HepG2 (cell line): Measurements from ENCODE around the gene CIB1. TPM values are rescaled to one million over a fixed set of nuclear protein-coding genes. Genes with fewer than 3 reads are reported as not detected.

Source experiments
- ARHGAP35 ChIP-seq: sonication (generic); formaldehyde crosslinking; IDR thresholded peaks from 2 replicates; pipeline ENCODE4 v1.9.0; 2022; ENCODE audit warnings: mild to moderate bottlenecking, inconsistent platforms, moderate library complexity, missing genetic modification reagents, borderline replicate concordance
- ATF7-NPFF ChIP-seq: sonication (generic); formaldehyde crosslinking; IDR thresholded peaks from 2 replicates; pipeline ENCODE4 v1.8.1; 2023; ENCODE audit warnings: mild to moderate bottlenecking, low read depth, missing genetic modification reagents, moderate library complexity
- ATRX ChIP-seq: sonication (generic); formaldehyde crosslinking; IDR thresholded peaks from 2 replicates; pipeline ENCODE4 v1.4.0; 2020; ENCODE audit warnings: missing genetic modification reagents, borderline replicate concordance
- CAMTA2 ChIP-seq: sonication (generic); formaldehyde crosslinking; IDR thresholded peaks from 2 replicates; pipeline ENCODE4 v1.4.0; 2020; ENCODE audit warnings: mild to moderate bottlenecking, missing genetic modification reagents, borderline replicate concordance
- ELF4 ChIP-seq: sonication (generic); formaldehyde crosslinking; IDR thresholded peaks from 2 replicates; pipeline ENCODE4 v1.5.0; 2020; ENCODE audit warnings: missing genetic modification reagents, mild to moderate bottlenecking, moderate library complexity, borderline replicate concordance
- FOSL2 ChIP-seq: sonication (generic); formaldehyde crosslinking; IDR thresholded peaks from 2 replicates; pipeline ENCODE4 v1.4.0; 2020; ENCODE audit warnings: missing genetic modification reagents
- HNRNPUL1 ChIP-seq: fragments of 200-400 bp; formaldehyde crosslinking; IDR thresholded peaks from 2 replicates; pipeline ENCODE4 v1.6.1; 2017; ENCODE audit warnings: low read depth, mild to moderate bottlenecking, low read length, moderate library complexity
- KDM1A ChIP-seq: IDR thresholded peaks from 2 replicates; pipeline ENCODE4 v1.6.1; 2016; ENCODE audit warnings: missing compliant biosample characterization
- KDM4B ChIP-seq: sonication (generic); formaldehyde crosslinking; IDR thresholded peaks from 2 replicates; pipeline ENCODE4 v1.4.0; 2020; ENCODE audit warnings: missing genetic modification reagents
- LCORL ChIP-seq, 2 experiments: fragments of 450-650 bp in 1 of 2; sonication (generic) in 1 of 2; formaldehyde crosslinking in 1 of 2; IDR thresholded peaks; 2 replicates each; pipeline versions ENCODE4 v1.5.0 to v1.6.1; 2017 to 2020; ENCODE audit warnings: antibody characterized with exemption in 1 of 2, missing genetic modification reagents in 1 of 2
- PLRG1 ChIP-seq: fragments of 450-650 bp; conservative IDR thresholded peaks from 2 replicates; pipeline ENCODE4 v1.6.1; 2016
- PRMT3 ChIP-seq: sonication (generic); formaldehyde crosslinking; IDR thresholded peaks from 2 replicates; pipeline ENCODE4 v1.8.1; 2022; ENCODE audit warnings: low read depth, mild to moderate bottlenecking, moderate library complexity, missing genetic modification reagents, borderline replicate concordance
- SCMH1 ChIP-seq: sonication (generic); formaldehyde crosslinking; IDR thresholded peaks from 2 replicates; pipeline ENCODE4 v1.9.0; 2021; ENCODE audit warnings: missing genetic modification reagents, mild to moderate bottlenecking, borderline replicate concordance
- SOX6 ChIP-seq, 2 experiments: fragments of 450-650 bp in 1 of 2; sonication (generic) in 1 of 2; formaldehyde crosslinking in 1 of 2; IDR thresholded peaks; 2 replicates each; pipeline versions ENCODE4 v1.4.0 to v1.6.1; 2017 to 2020; ENCODE audit warnings: antibody characterized with exemption in 1 of 2, mild to moderate bottlenecking in 1 of 2, missing genetic modification reagents in 1 of 2
- TBL1XR1 ChIP-seq: fragments of 150-350 bp; IDR thresholded peaks from 2 replicates; pipeline ENCODE4 v1.6.1; 2014; ENCODE audit warnings: borderline replicate concordance, low read length; ENCODE audit not compliant: partially characterized antibody
- ZFP62 ChIP-seq: sonication (generic); formaldehyde crosslinking; IDR thresholded peaks from 2 replicates; pipeline ENCODE4 v1.4.0; 2020; ENCODE audit warnings: missing genetic modification reagents
- ZNF136 ChIP-seq: sonication (generic); formaldehyde crosslinking; IDR thresholded peaks from 2 replicates; pipeline ENCODE4 v1.8.1; 2022; ENCODE audit warnings: low read depth, mild to moderate bottlenecking, moderate library complexity, missing genetic modification reagents
- ZNF253 ChIP-seq: sonication (generic); formaldehyde crosslinking; IDR thresholded peaks from 2 replicates; pipeline ENCODE4 v1.8.0; 2022; ENCODE audit warnings: mild to moderate bottlenecking, missing genetic modification reagents, borderline replicate concordance
- ZNF335 ChIP-seq: sonication (generic); formaldehyde crosslinking; IDR thresholded peaks from 2 replicates; pipeline ENCODE4 v1.4.0; 2020; ENCODE audit warnings: missing genetic modification reagents
- ZNF558 ChIP-seq: sonication (generic); formaldehyde crosslinking; IDR thresholded peaks from 2 replicates; pipeline ENCODE4 v1.9.0; 2022; ENCODE audit warnings: mild to moderate bottlenecking, missing genetic modification reagents, borderline replicate concordance
- ZSCAN25 ChIP-seq: sonication (generic); formaldehyde crosslinking; IDR thresholded peaks from 2 replicates; pipeline ENCODE4 v1.8.0; 2022; ENCODE audit warnings: mild to moderate bottlenecking, missing genetic modification reagents
- polyA plus RNA-seq, 8 experiments: library from polyadenylated mRNA; depleted of rRNA in 3 of 8; stranded (reverse) in 7 of 8; unstranded in 1 of 8; fragments of >200 nt; fragmentation: Illumina TruSeq in 4 of 8; extraction: Trizol in 4 of 8; gene quantifications; 2 replicates each; pipeline versions ENCODE4 v1.2.1 to v1.2.3, GENCODE V29; 2011 to 2016; ENCODE audit warnings: low read depth in 4 of 8, missing spikeins in 1 of 8, mixed read lengths in 1 of 8; ENCODE audit not compliant: insufficient read depth in 1 of 8
- total RNA-seq, 5 experiments: library from RNA; depleted of rRNA; stranded (reverse); fragments of >200 nt; fragmentation: Illumina TruSeq; extraction: Trizol; gene quantifications; 2 replicates each; pipeline ENCODE4 v1.2.3, GENCODE V29; 2016; ENCODE audit warnings: low read depth in 1 of 5
- TF ChIP-seq, protein P1 (sequence below): sonication (generic); formaldehyde crosslinking; IDR thresholded peaks from 2 replicates; pipeline ENCODE4 v1.8.1; 2023; ENCODE audit warnings: mild to moderate bottlenecking, missing genetic modification reagents
- TF ChIP-seq, protein P2 (sequence below): IDR thresholded peaks from 2 replicates; pipeline ENCODE4 v1.4.0; 2020; ENCODE audit warnings: mild to moderate bottlenecking, missing genetic modification reagents

The CIB1 gene
- total and polyA plus RNA-seq, 2 of the 13 experiments (the other 11 are each of a cell fraction or from before 2014, with no cell fraction given): 38.7 to 72.7 TPM

DNA sequence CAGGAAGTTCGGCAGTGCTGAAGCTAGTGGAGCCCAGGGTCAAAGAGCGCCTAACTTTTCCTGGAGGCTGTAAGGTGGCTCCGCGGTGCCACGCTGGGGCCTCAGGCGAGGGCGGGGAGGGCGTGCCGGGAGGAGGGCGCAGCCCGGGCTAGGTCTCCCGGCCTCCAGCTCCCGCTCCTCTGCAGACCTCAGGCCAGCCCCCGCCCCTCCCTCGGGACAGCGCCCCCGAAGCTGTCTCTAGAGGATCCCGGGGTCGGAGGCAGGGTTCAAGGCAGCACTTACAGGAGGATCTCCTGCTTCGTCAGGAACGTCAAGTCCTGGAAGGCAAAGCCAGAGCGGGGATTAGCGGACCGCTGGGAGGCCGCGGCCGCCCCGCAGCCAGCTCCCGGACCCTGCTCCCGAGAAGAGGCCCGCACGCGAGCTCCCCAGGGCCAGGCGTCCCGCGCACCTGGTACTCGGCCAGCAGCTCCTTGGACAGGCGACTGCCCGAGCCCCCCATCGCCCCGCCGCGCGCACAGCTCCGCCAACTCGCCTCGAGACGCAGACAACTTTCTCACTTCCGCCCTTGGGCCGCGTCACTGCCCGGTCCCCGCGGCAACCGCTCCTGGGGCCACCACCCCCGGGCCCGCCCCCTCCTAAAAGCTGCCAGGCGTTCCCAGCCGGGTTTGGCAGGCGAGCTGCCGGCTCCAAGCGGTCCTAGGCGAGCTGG lies at the start of gene CIB1 (continued):
- TF ChIP-seq, protein P1, sequence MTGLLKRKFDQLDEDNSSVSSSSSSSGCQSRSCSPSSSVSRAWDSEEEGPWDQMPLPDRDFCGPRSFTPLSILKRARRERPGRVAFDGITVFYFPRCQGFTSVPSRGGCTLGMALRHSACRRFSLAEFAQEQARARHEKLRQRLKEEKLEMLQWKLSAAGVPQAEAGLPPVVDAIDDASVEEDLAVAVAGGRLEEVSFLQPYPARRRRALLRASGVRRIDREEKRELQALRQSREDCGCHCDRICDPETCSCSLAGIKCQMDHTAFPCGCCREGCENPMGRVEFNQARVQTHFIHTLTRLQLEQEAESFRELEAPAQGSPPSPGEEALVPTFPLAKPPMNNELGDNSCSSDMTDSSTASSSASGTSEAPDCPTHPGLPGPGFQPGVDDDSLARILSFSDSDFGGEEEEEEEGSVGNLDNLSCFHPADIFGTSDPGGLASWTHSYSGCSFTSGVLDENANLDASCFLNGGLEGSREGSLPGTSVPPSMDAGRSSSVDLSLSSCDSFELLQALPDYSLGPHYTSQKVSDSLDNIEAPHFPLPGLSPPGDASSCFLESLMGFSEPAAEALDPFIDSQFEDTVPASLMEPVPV: peak; percentile 11; the same call in 1 of the 2 replicates
- TF ChIP-seq ATF7-NPFF (CRISPR knock-in tag) (no peak), PRMT3 (0 out of 2 replicates have a peak, but pooled peaks have one; percentile 53), PLRG1 (no peak), ZFP62 (CRISPR knock-in tag) (no peak), SOX6 (IDR thresholded peaks at IDR 0.05) (no peak), SOX6 (CRISPR knock-in tag; IDR thresholded peaks at IDR 0.05) (peak; percentile 59), ELF4 (peak; percentile 70; the same call in 1 of the 2 replicates), ARHGAP35 (no peak; the same call in 1 of the 2 replicates), KDM4B (CRISPR knock-in tag) (no peak), ZNF136 (CRISPR knock-in tag) (peak; percentile 60; the same call in 1 of the 2 replicates), ATRX (CRISPR knock-in tag) (no peak), FOSL2 (CRISPR knock-in tag) (0 out of 2 replicates have a peak, but pooled peaks have one; percentile 7), SCMH1 (CRISPR knock-in tag) (no peak), ZNF253 (CRISPR knock-in tag) (no peak), KDM1A (no peak), ZSCAN25 (CRISPR knock-in tag) (0 out of 2 replicates have a peak, but pooled peaks have one; percentile 29), TBL1XR1 (peak; percentile 28), LCORL (IDR thresholded peaks at IDR 0.05) (no peak), LCORL (CRISPR knock-in tag; IDR thresholded peaks at IDR 0.05) (peak; percentile 59; the same call in 1 of the 2 replicates), HNRNPUL1 (no peak), ZNF558 (CRISPR knock-in tag) (no peak), ZNF335 (CRISPR knock-in tag) (peak; percentile 20; the same call in 1 of the 2 replicates), CAMTA2 (CRISPR knock-in tag) (no peak)
- TF ChIP-seq, protein P2, sequence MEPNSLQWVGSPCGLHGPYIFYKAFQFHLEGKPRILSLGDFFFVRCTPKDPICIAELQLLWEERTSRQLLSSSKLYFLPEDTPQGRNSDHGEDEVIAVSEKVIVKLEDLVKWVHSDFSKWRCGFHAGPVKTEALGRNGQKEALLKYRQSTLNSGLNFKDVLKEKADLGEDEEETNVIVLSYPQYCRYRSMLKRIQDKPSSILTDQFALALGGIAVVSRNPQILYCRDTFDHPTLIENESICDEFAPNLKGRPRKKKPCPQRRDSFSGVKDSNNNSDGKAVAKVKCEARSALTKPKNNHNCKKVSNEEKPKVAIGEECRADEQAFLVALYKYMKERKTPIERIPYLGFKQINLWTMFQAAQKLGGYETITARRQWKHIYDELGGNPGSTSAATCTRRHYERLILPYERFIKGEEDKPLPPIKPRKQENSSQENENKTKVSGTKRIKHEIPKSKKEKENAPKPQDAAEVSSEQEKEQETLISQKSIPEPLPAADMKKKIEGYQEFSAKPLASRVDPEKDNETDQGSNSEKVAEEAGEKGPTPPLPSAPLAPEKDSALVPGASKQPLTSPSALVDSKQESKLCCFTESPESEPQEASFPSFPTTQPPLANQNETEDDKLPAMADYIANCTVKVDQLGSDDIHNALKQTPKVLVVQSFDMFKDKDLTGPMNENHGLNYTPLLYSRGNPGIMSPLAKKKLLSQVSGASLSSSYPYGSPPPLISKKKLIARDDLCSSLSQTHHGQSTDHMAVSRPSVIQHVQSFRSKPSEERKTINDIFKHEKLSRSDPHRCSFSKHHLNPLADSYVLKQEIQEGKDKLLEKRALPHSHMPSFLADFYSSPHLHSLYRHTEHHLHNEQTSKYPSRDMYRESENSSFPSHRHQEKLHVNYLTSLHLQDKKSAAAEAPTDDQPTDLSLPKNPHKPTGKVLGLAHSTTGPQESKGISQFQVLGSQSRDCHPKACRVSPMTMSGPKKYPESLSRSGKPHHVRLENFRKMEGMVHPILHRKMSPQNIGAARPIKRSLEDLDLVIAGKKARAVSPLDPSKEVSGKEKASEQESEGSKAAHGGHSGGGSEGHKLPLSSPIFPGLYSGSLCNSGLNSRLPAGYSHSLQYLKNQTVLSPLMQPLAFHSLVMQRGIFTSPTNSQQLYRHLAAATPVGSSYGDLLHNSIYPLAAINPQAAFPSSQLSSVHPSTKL (CRISPR knock-in tag): peak; percentile 21; the same call in 1 of the 2 replicates
